Epithelial cell of proximal tubule (primary cell): ENCODE results near the gene COLEC11. TPM values are rescaled to one million over a fixed set of nuclear protein-coding genes. Genes with fewer than 3 reads are reported as not detected.

Source experiments
- DNase-seq: peaks from one replicate; pipeline ENCODE4 v3.0.0-alpha.2; 2011; ENCODE audit warnings: low read depth
- H3K4me3 ChIP-seq: 2 replicates; pipeline ENCODE4 v1.5.1; 2011; ENCODE audit warnings: low read depth, mild to moderate bottlenecking, low read length
- CTCF ChIP-seq: conservative IDR thresholded peaks from 2 replicates; pipeline ENCODE4 v1.5.1; 2012; ENCODE audit warnings: low read depth, mild to moderate bottlenecking, low read length
- total RNA-seq: library from RNA; depleted of rRNA; stranded (reverse); fragments of >200 nt; gene quantifications from 2 replicates; pipeline ENCODE4 v1.2.3, GENCODE V29; 2015

COLEC11 gene
- total RNA-seq, 1 donor from 2014 or later, result 0.40 TPM

- no peak overlapping the region for H3K4me3 ChIP-seq
- TF ChIP-seq CTCF, result no peak
- no peak for DNase-seq
These were observed 9.4 kb upstream of the COLEC11 start for GRCh38 chr2:3585261-3586109.

GRCh38 chr2:3586220-3586619 lies 8.7 kb upstream of the COLEC11 start:
- no peak for TF ChIP-seq CTCF
- no peak for DNase-seq
- no peak overlapping the region for H3K4me3 ChIP-seq

GRCh38 chr2:3587021-3587420 lies 7.9 kb upstream of the COLEC11 start:
- no peak for DNase-seq

GRCh38 chr2:3587432-3587831 lies 7.5 kb upstream of the COLEC11 start:
- DNase-seq, result no peak
- no peak overlapping the region for H3K4me3 ChIP-seq
- TF ChIP-seq CTCF, result no peak

More at GRCh38 chr2:3587021-3587420, 7.9 kb upstream of the COLEC11 start:
- TF ChIP-seq CTCF, result no peak
- no peak overlapping the region for H3K4me3 ChIP-seq

GRCh38 chr2:3588084-3588483 lies 6.8 kb upstream of the COLEC11 start:
- no peak for TF ChIP-seq CTCF
- no peak for DNase-seq
- no peak overlapping the region for H3K4me3 ChIP-seq

GRCh38 chr2:3589086-3589485 lies 5.8 kb upstream of the COLEC11 start:
- DNase-seq, result no peak
- no peak overlapping the region for H3K4me3 ChIP-seq
- TF ChIP-seq CTCF, result no peak

- no peak for TF ChIP-seq CTCF
- H3K4me3 ChIP-seq, result no peak overlapping the region
- DNase-seq, result no peak
These were observed 492 bp downstream of the COLEC11 start for GRCh38 chr2:3595404-3595803.
